HUDEP-2 (cell line): Measurements from ENCODE around the gene TNS1.

Experiments used
- DNase-seq, 76 experiments: peaks; one replicate each; lab custom pipeline; 2025; ENCODE audit not compliant: unreplicated experiment in 76 of 76; lab: John Stamatoyannopoulos, UW

The TNS1 gene

GRCh38 chr2:217934321-217935131 is 68.3 kb downstream of the TNS1 start:
- DNase-seq, result no peak

GRCh38 chr2:217933617-217933993 is 69.2 kb downstream of the TNS1 start:
- no peak for DNase-seq

DNA sequence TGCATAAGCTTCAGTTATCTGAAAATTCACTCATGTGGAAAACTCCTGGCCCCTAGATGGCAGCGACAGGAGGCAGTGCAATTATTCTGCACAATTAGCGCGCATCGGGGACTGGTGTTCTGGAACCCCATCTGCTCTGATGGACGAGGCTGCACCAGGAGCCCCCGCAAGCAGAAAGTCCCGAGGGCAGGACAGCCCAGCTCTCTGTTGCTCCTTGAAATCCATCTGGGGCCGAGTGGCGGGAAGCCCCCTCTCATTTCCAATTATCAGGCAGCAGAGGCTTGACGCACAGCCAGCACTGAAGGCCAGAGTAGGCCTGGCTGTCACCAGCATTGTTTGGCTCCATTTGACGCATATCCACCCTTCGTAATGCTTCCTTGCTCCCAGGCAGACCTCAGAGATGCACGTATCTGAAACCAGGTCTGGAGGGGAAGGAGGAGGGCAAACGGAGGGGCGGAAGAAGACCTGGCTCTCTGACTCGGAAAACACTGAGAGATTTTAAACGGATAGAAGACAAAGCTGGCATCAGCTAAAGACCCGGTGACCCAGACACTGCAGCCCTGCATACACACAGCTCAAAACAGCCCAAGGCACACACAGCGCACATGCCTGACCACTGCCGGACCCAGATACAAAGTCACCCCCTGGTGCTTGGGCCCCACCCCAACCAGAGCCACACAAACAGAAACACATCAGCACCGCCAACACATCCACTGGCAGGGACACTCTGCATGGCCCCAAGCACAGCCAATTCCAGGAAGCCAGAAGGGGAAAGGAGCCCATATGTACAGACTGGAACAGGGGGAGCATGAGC is 69.8 kb downstream of the TNS1 start:
- DNase-seq, result no peak

- DNase-seq, result no peak
Observed at GRCh38 chr2:217931846-217932560, 70.8 kb downstream of the TNS1 start.

DNA sequence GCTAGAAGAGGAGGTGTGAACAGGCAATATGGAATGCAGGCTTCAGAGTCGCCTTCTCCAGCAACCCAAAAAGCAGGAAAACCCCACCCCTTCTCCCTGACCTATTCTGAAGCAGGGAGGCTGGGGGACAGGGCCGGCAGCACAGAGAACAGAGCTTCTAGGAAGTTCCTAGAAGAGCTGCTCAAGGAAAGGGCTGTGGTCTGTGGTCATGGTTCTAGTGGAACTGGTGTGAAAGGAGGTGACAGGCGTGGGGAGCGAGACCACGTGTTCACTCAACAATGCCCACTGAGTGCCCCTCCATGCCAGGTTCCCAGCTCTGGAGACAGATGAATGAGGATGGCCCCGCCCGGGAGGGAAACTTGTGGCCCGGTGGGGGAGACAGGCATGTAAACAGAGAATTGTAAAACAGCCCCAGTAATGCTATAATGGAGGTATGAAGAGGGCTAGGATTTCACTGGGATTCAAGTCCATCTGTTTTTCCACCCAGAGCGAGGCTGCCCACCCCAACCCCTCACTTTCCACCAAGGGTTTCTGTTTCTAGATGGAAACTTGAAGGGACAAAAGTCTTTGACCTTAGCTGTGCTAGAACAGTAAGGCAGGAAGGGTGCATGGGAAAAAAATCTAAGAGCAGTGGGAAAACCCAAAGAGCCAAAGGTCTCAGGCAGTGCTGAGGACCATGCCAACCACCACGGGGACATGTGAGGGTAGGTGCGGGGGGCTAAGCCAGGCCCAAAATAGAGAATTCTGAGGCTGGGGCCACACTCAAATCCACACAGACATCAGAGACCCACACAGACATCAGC is 71.8 kb downstream of the TNS1 start:
- DNase-seq, result no peak

- no peak for DNase-seq
Observed at GRCh38 chr2:217929757-217930707, 72.8 kb downstream of the TNS1 start.

- no peak for DNase-seq
Observed at GRCh38 chr2:217929272-217929671, 73.5 kb downstream of the TNS1 start.

- DNase-seq, result no peak
Observed at GRCh38 chr2:217928324-217929181, 74.2 kb downstream of the TNS1 start.

DNA sequence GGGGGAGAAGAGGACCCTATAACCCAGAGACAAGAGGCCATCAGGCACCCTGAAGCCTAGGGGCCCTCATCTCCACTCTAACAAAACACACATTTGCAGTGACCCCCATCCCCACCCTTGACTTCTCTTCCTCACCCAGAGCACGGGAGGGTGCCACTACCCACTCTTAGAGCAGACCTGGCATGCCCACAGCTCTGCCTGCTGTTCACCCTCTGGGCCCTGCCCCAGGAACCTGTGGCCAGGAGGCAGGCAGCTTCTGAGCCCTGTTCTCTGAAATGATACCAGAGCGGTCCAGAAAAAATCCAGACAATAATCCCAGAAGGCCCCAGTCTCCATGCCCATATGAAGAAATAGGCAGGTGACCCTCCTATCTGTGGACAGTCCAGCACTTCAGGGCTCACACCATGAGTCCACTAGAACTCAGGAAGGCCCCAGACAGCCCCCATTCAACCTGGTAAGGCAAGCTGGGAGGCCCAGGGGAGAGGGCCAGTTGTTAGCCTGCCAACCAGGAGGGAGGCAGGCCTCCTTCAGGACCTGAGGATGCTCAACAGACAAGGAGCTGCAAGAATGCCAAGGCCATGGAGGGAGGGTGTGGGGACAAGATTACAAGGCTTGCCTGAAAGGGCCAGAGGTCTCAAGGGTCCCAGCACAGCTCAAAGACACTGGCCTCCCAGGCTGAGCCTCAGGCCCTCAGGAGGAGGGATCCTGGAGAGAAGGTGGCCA is 75.0 kb downstream of the TNS1 start:
- DNase-seq, result no peak

DNA sequence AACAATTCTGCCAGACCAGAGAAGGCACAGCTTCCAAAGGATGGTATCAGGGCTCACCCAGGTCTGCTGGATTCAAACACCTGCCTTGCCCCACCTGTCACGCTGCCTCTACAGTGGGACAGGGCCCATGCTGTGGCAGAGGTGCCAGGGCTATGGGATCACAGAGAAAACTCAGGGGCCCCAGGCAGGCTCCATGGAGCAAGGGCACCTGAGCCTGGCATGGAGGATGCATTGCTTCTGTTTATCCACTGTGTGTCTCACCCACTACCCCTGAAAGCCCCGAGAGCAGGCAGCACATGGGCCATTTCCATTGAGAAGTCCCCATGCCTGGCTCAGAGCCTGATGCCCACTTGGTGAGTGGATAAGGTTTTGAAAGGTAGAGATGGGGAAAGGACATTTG is 76.0 kb downstream of the TNS1 start:
- DNase-seq, result no peak

DNA sequence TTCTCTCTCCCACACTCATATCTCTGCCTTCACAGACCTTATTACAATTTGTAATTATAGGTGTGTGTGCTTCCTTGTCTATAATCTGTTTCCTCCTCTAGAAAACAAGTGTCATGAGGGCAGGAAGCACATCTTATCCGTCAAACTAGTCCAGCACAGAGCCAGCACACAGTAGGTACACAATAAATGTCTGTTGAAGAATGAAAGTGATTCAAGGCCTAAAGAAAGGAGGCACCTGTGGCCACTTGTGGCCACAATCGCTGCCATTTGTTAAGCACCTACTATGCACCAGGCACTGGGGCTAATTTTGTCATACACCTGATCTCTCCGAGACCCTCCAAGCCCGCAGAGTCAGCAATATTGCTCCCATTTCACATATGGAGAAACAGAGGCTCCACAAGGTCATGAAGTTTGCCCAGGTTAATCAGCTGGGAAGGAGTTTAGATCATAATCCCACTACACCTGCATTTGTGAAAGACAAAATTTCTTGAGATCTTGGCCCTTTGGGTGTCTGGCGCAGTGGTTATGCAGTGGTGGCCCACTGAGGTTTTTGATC is 78.4 kb downstream of the TNS1 start:
- DNase-seq, result no peak

GRCh38 chr2:217923007-217923686 is 79.6 kb downstream of the TNS1 start:
- no peak for DNase-seq

- DNase-seq, result no peak
Observed at GRCh38 chr2:217922101-217923006, 80.4 kb downstream of the TNS1 start.

GRCh38 chr2:217920879-217921603 is 81.8 kb downstream of the TNS1 start:
- DNase-seq, result no peak

GRCh38 chr2:217919781-217920351 is 82.9 kb downstream of the TNS1 start:
- DNase-seq, result no peak
